Ishikawa (cell line): ENCODE data around the gene CFAP73.
A peak's percentile ranks its signal among the peaks of the same experiment; 100 is the strongest.

Experiments
- CEBPB ChIP-seq: IDR thresholded peaks from 2 replicates; pipeline ENCODE4 v1.6.1; 2012
- CREB1 ChIP-seq: IDR thresholded peaks from 2 replicates; pipeline ENCODE4 v1.6.1; 2012; ENCODE audit warnings: low read depth
- EGR1 ChIP-seq: IDR thresholded peaks from 2 replicates; pipeline ENCODE4 v1.6.1; 2012
- EP300 ChIP-seq: IDR thresholded peaks from 2 replicates; pipeline ENCODE4 v1.6.1; 2012; ENCODE audit warnings: borderline replicate concordance
- FOXM1 ChIP-seq: IDR thresholded peaks from 2 replicates; pipeline ENCODE4 v1.6.1; 2012; ENCODE audit warnings: low read depth, borderline replicate concordance
- MAX ChIP-seq: IDR thresholded peaks from 2 replicates; pipeline ENCODE4 v1.6.1; 2012
- NFIC ChIP-seq: IDR thresholded peaks from 2 replicates; pipeline ENCODE4 v1.6.1; 2012
- RAD21 ChIP-seq: IDR thresholded peaks from 2 replicates; pipeline ENCODE4 v1.6.1; 2012; ENCODE audit warnings: low read depth
- REST ChIP-seq: IDR thresholded peaks from 2 replicates; pipeline ENCODE4 v1.6.1; 2012; ENCODE audit warnings: low read depth, mild to moderate bottlenecking
- TAF1 ChIP-seq: IDR thresholded peaks from 2 replicates; pipeline ENCODE4 v1.6.1; 2012; ENCODE audit warnings: low read depth, mild to moderate bottlenecking
- TCF12 ChIP-seq: IDR thresholded peaks from 2 replicates; pipeline ENCODE4 v1.6.1; 2012; ENCODE audit warnings: low read depth
- TEAD4 ChIP-seq: IDR thresholded peaks from 2 replicates; pipeline ENCODE4 v1.6.1; 2012
- USF1 ChIP-seq: IDR thresholded peaks from 2 replicates; pipeline ENCODE4 v1.6.1; 2012
- YY1 ChIP-seq: IDR thresholded peaks from 2 replicates; pipeline ENCODE4 v1.6.1; 2012; ENCODE audit warnings: low read depth
- ZBTB7A ChIP-seq: IDR thresholded peaks from 2 replicates; pipeline ENCODE4 v1.6.1; 2012; ENCODE audit warnings: low read depth

Gene CFAP73

GRCh38 chr12:113133036-113133435 is 16.5 kb upstream of the CFAP73 start:
- TF ChIP-seq NFIC, result no peak
- no peak for TF ChIP-seq USF1
- TF ChIP-seq RAD21, result no peak
- TF ChIP-seq CREB1, result no peak
- no peak for TF ChIP-seq TEAD4
- no peak for TF ChIP-seq EGR1
- TF ChIP-seq CEBPB, result no peak
- no peak for TF ChIP-seq FOXM1
- no peak for TF ChIP-seq EP300
- TF ChIP-seq ZBTB7A, result no peak
- no peak for TF ChIP-seq TCF12
- no peak for TF ChIP-seq YY1
- TF ChIP-seq REST, result no peak
- no peak for TF ChIP-seq TAF1

- TF ChIP-seq ZBTB7A (no peak; the same call in 1 of the 2 replicates), CREB1 (no peak), TAF1 (no peak), TEAD4 (no peak), FOXM1 (no peak), MAX (no peak), TCF12 (0 out of 2 replicates have a peak, but pooled peaks have one; percentile 21), CEBPB (no peak)
Measured at GRCh38 chr12:113133666-113134065, 15.9 kb upstream of the CFAP73 start.

- TF ChIP-seq EGR1, result no peak
- no peak for TF ChIP-seq EP300
- TF ChIP-seq ZBTB7A, result no peak
- no peak for TF ChIP-seq NFIC
- TF ChIP-seq TAF1, result no peak
- TF ChIP-seq YY1, result no peak
- TF ChIP-seq RAD21, result no peak
- TF ChIP-seq REST, result no peak
- TF ChIP-seq TEAD4, result no peak
- TF ChIP-seq TCF12, result no peak
- TF ChIP-seq CREB1, result no peak
- TF ChIP-seq FOXM1, result no peak
- TF ChIP-seq MAX, result no peak
- no peak for TF ChIP-seq CEBPB
Measured at GRCh38 chr12:113134071-113134470, 15.5 kb upstream of the CFAP73 start.

GRCh38 chr12:113134521-113134951 is 15.0 kb upstream of the CFAP73 start:
- no peak for TF ChIP-seq CREB1
- no peak for TF ChIP-seq CEBPB
- TF ChIP-seq TEAD4, result no peak
- no peak for TF ChIP-seq FOXM1
- no peak for TF ChIP-seq RAD21
- TF ChIP-seq REST, result no peak
- TF ChIP-seq NFIC, result peak; percentile 46; the same call in 1 of the 2 replicates
- TF ChIP-seq YY1, result no peak
